Measurements from ENCODE around the gene TACC3.

Gene TACC3

GRCh38 chr4:1762264-1763010, 41.1 kb downstream of the TACC3 start:
- DNase-seq: no peak

DNA sequence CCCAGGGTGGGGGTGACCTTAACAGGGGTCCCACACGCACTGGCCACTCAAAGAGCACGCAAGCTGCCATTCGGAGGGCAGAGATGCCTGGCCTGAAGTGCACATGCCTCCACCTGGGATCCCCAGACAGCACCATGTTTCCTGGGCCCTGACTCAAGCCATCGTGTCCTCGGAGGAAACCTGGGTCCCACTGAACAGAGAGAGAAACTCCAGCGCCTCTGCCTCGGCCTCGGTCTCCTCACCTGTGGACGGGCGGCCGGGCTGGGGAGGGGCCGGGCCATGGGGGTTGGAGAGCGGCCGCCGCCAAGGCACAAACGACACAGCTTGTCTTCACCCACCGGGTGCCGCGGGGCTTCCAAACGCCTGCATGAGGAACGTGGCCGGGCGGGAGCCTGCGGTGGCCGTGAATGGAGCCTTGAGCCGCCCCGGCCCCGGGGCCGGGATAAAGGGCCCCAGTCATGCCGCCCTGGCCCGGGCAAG, 41.8 kb downstream of the TACC3 start:
- no peak for DNase-seq

DNA sequence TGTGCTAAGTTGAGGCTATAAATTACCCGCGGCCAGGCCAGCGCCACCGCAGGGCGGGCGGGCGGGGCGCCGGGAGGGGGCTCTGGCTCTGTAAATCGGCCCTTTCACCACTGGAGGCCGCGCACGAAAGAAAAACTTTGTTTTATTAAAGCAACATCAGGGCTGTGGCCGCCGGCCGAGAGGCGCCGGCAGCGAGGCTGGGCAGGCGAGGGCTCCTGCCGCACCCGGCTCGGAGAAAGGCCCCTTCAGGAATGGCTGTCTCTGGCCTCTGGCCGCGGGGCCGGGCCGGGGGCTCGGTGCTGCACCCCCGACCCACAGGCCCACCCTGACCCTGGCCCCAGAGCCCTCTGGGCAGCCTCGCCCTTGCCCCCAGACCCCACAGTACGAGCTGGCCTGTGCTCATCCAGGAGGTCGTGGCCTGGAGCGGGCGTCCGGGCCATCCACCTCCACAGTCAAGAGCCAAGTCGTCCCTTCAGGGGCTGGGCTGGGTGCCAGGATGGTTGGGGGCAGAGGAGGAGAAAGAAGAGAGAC, 42.3 kb downstream of the TACC3 start:
- DNase-seq: no peak

DNA sequence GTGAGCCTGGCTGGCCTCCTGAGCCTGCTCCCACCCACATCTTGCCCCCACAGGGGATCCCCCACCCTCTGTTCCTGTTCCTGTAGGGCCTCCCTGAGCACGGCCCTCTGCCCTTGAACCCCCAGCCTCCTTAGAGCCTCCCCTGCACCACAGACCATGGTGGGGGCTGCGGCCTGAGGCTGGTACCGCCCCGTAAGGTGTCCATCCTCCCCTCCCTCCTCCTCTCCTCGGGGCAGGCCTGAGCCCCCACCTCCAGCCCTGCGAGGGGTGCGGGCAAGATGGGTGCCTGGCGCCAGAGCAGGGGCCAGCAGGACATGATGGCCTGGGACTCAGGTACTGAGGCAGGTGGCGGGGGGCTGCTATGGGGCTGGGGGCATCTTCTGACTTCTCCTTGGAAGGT, 43.3 kb downstream of the TACC3 start:
- no peak for DNase-seq

- no peak for DNase-seq
Measured at GRCh38 chr4:1765409-1766072, 44.2 kb downstream of the TACC3 start.

DNA sequence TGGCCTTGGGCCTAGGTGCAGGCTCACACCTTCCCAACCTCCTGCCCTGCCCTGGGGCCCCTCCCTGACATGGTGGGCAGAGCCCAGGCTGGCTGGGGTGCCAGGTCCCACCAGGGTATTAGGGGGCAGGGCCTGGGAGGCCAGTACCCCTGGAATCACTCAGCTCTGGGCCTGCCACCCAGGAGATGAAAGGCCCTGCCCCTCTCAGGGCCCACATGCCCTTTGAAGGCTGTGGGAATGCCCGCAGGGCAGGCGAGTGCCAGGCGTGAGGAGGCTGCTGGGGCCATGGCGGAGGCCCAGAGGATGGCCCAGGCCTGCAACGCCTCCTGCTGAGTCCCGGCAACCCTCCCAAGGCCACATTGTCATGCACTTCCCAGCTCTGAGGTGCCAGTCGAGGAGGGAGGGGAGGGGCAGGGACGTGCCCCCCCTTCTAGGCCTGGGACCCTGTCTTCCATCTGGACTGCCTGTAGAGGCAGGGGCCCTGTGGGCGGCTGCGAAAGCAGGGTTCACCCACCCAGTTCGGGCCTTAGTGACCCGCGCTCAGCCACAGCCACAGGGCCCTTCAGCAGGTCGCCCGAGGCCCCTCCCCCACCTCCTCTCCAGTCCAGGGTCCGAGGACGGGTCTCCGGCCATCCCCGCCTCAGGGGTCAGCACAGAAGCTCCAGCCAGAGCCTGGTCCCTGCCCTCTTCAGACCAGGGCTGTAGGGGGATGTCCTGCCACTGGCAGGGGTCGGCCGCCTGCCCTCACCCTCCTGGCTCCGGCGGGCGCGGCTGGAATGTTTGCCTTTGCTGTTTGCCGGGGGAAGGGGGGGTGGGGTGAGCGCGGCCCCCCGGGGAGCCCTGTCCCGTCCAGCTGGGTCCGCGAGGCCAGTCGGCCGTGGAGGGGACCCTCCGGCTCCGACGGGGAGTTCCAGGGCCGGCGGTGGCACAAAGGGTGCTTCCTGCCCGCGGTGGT, 45.1 kb downstream of the TACC3 start:
- no peak for DNase-seq

DNA sequence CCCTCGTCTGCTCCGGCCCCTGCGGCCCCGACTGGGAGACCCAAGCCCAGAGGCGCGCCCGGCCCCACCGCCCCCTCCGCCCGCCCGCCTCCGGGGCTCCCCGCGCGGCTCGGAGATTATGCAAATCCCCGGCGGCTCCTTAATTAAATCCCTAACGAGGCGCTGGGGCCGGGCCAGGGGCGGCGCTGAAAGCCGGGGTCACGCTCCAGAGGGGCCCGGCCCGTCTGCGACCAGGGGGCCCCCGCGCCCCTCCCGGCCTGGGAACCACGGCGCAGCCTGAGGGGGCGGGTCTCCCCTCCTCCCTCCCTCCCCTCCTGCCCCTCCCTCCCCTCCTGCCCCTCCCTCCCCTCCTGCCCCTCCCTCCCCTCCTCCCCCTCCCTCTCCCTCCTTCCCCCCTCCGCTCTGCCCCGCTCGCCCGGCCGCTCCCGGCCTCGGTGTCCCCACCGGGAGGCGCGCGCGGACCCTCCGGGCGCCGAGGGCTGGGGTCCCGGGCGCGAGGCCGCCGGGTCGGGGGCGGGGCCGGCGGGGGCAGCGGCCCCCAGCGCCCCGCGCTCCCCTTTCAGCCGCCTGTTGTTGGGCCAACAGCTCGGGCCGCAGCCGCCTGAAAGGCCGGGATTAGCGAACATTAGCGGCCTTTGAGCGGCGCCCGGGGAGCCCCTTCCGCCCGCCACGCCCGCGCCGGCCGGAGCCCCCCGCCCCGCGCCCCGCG, 45.9 kb downstream of the TACC3 start:
- no peak for DNase-seq

GRCh38 chr4:1767770-1768366, 46.5 kb downstream of the TACC3 start:
- DNase-seq: no peak

DNA sequence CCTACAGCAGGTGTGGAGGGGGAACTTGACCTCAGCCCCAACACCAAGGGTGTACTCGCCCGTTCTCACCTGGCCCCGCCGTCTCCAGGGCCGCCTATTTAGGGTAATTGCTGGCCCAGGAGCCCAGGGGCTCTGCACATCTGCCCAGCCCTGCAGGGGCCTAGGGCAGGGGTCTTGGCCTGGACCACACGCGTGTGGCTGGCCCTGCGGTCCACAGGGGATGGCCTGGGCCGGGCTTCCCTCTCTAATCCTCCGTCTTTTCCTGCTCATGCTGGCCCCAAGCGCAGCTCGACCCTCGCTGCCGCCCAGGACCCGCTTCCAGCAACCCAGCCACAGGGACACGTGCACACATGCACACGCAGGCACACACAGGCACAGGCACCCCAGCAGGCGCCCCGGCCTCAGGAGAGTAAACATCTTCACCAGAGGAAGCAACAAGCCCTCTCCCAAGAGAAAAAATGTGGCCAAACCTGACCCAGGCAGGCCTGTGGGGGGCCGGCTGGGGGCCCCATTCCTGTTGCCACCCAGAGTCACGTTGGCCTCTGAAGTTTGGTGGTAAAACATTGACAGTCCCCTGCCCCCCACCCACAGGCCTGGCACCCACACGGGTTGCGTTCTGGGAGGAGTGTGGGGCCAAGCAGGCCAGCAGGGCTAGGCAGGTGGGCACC, 47.2 kb downstream of the TACC3 start:
- no peak for DNase-seq

DNA sequence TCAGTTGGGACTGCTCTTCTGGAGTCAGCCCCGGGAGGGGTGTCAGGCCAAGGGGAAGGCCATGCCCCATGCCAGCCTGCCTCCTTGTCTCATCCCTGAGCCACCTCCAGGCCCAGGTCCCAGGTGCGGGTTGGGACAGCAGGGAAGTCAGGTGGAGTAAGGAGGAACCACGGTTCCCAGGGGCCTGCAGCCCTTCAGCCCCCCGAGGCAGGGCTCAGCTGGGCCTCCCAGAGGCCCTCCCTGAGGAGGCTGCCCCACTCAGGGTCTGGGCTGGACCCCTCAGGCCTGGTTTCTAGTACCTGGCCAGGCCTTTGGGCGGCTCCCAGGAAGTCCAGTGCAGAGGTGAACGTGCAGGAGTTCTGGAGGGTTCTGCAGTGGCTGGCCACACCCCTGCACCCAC, 48.4 kb downstream of the TACC3 start:
- no peak for DNase-seq

DNA sequence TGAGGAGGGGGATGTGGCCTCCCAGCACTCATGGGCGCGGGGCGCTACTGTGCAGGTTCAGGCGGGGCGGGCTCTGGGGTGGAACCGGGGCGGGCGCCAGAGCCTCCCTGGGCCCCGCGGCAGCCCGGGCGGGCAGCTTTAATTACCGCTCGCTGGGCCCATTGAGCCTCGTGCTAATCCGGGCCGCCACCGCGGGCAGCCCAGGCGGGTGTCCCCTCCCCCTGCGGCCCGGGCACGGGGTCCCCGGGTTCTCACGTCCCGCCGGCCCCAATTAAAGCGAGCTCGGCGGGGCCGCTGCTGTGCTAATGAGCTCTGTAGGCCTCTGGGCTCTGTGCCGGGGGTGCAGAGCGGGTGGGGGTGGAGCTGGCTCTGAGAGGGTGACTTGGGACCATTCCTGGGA, 48.9 kb downstream of the TACC3 start:
- no peak for DNase-seq

DNA sequence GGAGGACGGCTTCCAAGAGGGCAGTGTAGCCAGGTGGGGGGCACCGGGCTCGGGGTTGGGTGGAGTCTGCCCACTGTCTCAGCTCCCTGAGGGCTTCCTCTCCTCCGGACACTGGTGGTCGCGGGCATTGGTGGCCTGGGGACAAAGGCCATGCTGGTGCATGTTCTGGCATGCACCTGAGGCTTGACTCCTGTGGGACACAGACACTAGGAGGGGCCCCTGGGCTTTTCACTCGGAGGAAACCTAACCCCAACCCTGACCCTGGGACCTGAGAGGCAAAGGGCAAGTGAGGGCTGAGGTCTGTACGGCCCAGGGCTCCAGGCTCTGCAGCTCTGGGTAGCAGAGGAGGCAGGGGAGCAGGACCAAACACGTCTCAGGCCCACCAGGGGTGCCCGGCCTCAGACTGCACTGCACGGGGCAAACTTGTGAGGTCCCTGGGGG, 49.5 kb downstream of the TACC3 start:
- DNase-seq: no peak

DNA sequence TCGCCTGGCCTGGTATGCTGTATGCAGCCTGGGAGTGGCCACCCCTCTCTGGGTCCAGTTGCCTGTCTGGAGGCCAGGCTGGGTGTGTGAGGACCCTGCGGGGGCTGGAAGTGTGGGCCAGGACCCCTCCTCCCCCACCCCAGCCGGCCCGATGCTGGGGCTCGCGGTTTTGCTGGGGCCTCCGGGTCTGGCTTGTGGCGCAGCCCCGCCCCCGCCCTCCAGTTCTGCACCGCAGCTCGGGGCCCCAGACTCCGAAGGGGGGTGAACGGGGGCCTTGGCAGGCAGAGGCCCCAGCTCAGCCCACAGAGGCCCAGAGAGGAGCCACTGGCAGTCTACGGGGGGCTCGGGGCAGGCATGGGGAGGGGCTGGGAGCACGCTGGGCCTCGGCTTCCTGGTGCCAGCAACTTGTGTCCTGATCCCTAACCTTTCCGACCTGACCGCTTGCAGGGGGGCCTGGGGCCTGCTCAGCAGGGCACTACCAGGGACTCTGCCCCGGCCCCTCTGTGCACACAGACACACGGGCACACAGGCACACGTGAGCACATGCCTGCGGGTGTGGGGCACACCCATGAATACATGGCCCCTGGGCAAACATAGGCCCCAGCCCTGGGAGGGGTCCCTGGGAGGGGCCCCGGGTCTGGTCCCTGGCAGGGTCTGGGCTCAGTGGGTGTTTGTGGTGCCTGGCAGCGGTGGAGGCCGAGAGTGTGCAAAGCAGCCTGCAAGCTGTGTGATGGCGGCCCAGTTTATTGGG, 50.4 kb downstream of the TACC3 start:
- no peak for DNase-seq

DNA sequence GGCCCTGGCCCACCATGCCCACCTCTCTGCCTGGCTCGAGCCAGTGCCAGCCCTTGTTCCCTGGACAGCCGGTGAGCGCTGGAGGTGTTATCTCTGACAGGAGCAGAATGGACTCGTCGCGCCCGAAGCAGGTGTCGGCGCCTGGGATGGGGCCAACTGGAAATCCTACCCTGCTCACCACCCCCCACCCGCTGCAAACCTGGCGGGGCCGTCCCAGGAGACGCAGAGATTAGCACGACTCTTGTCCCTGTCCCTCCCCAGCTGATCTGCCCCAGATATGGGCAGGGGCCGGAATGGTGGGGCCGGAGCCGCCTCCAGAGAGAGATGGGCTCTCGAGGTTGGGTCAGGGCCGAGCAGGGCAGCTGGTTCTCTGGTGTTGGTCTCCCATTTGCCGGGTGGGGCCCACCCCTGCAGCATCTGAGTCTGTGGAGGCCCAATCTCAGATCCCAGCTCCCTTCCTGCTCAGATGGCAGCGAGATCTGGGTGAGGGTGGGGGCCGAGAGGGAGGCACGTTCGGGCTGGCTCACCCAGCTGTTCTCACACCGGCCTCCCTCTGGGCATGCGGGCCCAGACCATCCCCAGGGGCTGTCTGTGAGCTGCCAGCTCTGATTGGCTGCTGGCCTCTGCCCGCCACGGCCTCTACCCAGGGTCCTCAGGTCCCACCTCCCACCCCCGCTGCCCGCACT, 51.7 kb downstream of the TACC3 start:
- no peak for DNase-seq

DNA sequence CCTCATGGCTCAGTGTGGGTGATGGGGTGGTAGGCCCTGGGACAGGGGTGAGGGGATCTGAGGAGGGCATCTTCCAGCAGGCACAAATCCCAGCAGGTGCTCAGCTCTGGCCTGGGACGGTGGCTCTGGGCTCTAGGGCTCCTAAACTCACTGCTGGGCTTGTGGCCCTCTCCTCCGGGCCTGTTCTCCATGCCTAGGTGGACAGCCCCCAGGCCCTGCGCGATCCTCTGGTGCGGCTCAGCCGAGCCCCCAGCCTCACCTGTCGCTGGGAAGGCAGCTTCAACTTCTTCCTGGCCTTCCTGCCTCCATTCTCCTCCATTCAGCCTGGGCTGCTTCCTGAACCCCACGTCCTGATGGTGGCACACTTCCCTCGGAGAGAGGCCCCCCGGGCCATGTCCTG, 52.4 kb downstream of the TACC3 start:
- no peak for DNase-seq

DNA sequence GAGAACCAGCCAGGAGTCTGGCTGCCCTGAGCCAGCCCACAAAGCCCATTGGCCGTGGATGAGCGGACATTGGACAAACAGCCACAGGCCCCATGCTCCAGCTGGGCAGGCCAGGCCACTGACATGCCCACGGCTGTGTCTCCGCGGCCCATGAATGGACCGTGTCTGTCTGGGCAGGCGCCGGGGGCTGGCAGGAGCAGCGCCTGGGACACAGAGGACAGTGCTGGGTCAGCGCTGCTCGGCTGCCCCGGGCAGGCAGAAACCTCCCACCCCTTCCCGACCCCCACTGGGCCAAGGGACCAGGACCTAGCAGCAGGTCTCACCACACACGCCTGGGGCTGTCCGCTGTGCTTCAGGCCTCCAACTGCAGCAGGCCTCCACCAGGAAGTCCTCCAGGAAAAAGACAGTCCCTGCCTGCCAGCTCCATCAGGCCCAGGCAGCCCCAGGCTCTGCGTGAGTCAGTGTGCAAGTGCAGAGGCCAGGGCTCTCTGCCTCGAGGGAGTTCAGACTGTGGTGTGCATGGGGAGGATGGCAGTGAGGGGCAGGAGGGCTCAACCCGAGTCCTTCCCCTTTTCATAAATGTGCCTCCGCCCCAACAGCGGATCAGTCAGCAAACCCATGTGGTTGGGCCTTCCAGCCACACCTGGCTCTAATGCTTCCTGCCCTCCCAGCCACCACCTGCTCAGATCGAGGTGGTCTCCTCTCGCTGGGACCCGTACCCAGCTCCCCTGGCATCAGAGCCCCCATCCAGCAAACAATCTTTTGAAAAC, 54.6 kb downstream of the TACC3 start:
- no peak for DNase-seq

DNA sequence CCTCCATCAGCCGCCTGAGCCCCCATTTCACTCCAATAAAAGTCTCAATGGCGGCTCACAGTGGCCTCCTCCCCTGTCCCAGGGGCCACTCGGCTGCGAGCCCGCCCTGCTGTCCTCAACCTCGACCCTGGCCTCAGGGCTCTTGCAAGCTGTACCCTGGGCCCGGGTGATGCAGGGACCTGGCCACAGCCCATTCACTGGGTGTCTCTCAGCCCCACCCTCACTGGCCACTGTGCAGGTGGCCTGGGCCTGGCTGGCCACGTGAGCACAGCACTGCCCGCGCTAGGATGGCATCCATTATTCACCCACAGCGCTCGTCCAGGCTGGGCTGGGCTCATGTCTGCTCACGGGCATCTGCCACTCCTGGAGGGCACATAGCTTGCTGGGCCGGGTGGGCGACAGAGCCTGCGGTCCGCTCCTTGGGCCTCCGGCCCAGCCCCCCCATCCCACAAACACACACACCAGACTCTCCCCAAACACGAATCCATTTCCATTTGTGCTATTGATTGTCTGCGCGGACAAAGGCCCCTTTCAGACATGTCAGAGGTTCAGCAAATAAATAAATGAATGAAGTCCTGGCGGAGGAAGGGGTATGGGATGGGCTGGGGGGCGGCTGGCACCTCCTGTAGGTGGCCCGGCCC, 55.3 kb downstream of the TACC3 start:
- DNase-seq: no peak

GRCh38 chr4:1777822-1778641, 56.7 kb downstream of the TACC3 start:
- DNase-seq: no peak

Data from SW 1271 (cell line).